ENCODE measurements around the gene HCAR3. TPM values are rescaled to one million over a fixed set of nuclear protein-coding genes. Genes with fewer than 3 reads are reported as not detected.
"Not testable (repeated sequence)": the region's sequence is repeated elsewhere in the genome, so short reads cannot be mapped to it uniquely, and the experiment has no call there.

HCAR3 gene
- total RNA-seq, 4 donors from 2014 or later: 0.42 TPM; not detected in 3

GRCh38 chr12:122721057-122721545 is 4.5 kb upstream of the HCAR3 start:
- peaks cover 0 to 24% (median 2%) of the 10 kb centered on the region in 4 donors for H3K4me1 ChIP-seq
- H3K36me3 ChIP-seq: no peaks in the 10 kb centered on the region
- H3K9me3 ChIP-seq: no peaks in the 10 kb centered on the region
- no peak for DNase-seq (ENCODE audit: low spot score in 2 of 2)
- peak overlapping the region in 3 of 4 donors; percentile 30 to 83 (median 71) for H3K27ac ChIP-seq
- H3K27me3 ChIP-seq: no peaks in the 10 kb centered on the region
- TF ChIP-seq EP300 (IDR thresholded peaks at IDR 0.05): no peak
- no peak for TF ChIP-seq CTCF (IDR thresholded peaks at IDR 0.05)
- TF ChIP-seq POLR2A (IDR thresholded peaks at IDR 0.05): no peak
- H3K4me3 ChIP-seq: no peak overlapping the region
- WGBS, 2 donors: 45 to 47% methylated on average over 11 of the region's 11 CpGs

- not testable (repeated sequence) for H3K27me3 ChIP-seq; H3K27ac ChIP-seq; H3K4me3 ChIP-seq; DNase-seq (ENCODE audit: low spot score in 2 of 2); H3K4me1 ChIP-seq; H3K9me3 ChIP-seq; H3K36me3 ChIP-seq
- WGBS, 2 donors: 59 to 77% methylated on average over 6 of the region's 6 CpGs
These were observed 1.4 kb downstream of the HCAR3 start for GRCh38 chr12:122715211-122715610.

DNA sequence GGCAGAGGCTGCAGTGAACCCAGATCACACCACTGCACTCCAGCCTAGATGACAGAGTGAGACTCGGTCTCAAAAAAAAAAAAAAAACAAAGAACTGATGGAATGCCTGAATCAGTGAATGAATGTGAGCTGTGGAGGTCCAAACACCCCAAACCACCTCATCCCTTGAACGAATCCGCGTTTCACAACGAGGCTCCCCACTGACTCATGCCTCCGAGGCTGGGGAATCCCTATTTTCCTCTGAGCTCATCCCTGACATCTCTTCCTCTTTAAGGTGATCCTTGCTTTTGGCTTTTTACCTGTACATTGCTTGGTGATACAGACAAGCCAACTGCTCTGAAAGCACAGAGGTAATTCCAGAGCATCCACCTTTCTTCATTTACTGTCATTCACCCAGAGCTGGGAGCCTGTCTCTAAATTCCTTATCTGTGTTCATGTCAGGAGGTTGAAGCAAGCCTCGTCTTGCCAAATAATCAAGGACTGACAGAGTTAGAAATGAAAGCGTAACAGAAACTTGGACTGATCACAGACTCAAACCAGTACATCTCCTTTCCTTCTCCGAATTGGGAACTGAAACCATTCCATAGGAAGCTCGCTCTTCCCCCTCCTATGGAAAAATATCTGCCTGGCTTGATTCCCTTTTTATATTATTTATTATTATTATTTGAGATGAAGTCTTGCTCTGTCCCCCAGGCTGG is 3.0 kb downstream of the HCAR3 start:
- H3K36me3 ChIP-seq; H3K4me1 ChIP-seq; DNase-seq (ENCODE audit: low spot score in 2 of 2); H3K9me3 ChIP-seq; H3K4me3 ChIP-seq; H3K27ac ChIP-seq; H3K27me3 ChIP-seq: not testable (repeated sequence)
- 67 to 79% methylated on average over 4 of the region's 10 CpGs for WGBS, 2 donors

DNA sequence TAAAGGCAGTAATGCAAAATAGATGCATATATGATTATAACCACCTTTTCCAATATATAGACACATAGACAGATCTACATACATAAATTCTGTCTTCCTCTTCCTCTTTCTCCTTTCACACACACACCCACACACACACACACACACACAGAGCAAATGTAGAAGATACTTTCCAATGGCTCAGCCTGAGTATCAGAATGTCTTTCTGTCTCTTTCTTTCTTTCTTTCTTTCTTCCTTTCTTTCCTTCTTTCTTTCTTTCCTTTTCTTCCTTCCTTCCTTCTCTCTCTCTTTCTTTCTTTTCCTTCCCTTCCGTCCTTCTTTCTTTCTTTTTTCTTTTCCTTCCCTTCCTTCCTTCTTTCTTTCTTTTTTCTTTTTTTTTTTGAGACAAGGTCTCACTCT is 5.3 kb downstream of the HCAR3 start:
- H3K27me3 ChIP-seq; H3K4me3 ChIP-seq; H3K4me1 ChIP-seq; H3K9me3 ChIP-seq; H3K36me3 ChIP-seq; DNase-seq (ENCODE audit: low spot score in 2 of 2); H3K27ac ChIP-seq: not testable (repeated sequence)
- WGBS, 2 donors: 79 to 88% methylated on average over 1 of the region's 1 CpG

DNA sequence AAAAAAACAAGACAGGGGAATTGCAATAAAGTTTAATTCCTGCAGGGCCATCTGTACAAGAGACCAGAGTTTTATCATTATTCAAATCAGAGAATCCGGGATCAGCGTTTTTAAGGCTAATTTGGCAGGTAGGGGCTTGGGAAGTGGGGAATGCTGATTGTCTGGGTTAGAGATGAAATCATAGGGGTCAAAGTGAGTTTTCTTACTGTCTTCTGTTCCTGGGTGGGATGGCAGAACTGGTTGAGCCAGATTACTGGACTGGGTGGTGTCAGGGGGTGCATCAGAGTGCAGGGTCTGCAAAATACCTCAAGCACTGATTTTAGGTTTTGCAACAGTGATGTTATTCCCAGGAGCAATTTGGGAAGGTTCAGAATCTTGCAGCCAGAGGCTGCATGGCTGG is 6.3 kb downstream of the HCAR3 start:
- not testable (repeated sequence) for H3K27me3 ChIP-seq; H3K4me1 ChIP-seq; DNase-seq (ENCODE audit: low spot score in 2 of 2); H3K36me3 ChIP-seq; H3K27ac ChIP-seq; H3K9me3 ChIP-seq; H3K4me3 ChIP-seq
- 68 to 73% methylated on average over 2 of the region's 2 CpGs for WGBS, 2 donors

GRCh38 chr12:122709287-122709686 is 7.3 kb downstream of the HCAR3 start:
- DNase-seq (ENCODE audit: low spot score in 2 of 2); H3K27me3 ChIP-seq; H3K9me3 ChIP-seq; H3K4me3 ChIP-seq; H3K36me3 ChIP-seq; H3K4me1 ChIP-seq; H3K27ac ChIP-seq: not testable (repeated sequence)
- no CpG with 5 or more reads among the region's 3 CpGs for WGBS, 2 donors

DNA sequence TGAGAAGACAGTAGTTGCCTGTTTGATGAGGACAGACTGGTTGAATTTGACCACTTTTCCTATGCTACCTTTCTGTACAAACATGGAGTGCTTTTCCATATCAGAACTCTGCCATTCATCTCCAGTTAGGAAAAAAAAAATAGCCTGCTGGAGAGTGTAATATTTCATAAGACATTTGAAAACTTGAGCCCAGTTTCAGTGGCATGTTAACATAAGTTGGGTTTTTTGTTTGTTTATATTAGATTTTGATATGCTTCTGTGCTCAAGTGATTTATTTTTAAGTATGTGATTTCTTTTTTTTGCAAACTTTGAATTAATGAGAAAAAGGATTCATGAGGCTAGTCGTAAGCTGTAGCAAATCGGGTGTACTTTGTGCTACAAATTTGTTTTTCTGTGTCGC is 12.8 kb downstream of the HCAR3 start:
- H3K4me1 ChIP-seq; H3K27ac ChIP-seq; H3K36me3 ChIP-seq; H3K4me3 ChIP-seq; H3K9me3 ChIP-seq; H3K27me3 ChIP-seq; DNase-seq (ENCODE audit: low spot score in 2 of 2): not testable (repeated sequence)
- 89 to 94% methylated on average over 3 of the region's 3 CpGs for WGBS, 2 donors

DNA sequence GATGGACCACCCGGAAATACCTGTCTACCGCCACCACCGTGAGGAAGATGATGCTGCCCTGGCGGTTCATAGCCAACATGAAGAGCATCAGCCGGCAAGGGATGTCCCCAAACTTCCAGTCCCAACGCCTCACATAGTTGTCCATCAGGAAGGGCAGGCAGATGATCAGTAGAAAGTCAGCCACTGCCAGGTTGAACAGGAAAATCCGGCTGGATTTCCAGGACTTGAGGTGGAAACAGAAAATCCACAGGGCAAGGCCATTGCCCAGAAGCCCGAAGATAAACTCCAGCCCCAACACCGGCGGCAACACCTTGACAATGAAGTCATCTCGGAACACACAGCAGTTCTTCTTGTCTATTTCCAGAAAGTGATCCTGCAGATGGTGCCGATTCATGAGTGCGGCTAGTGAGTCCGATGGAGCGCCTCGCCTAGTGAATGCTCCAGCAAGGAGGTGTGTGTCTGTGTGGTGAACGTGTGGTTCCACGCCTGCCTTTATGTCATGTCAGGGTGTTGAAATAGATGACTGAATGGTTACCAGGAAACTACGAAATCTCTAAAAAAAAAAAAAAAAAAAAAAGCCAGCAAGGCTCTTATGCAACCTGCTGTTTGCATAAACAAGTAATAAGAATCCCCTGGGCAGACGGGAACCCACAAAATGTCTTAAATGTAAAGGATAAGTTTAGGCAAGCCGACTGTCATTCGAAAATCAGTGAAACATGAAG is 13.6 kb downstream of the HCAR3 start, which contains the start of gene HCAR2:
Gene HCAR2, minus strand, starts transcription at position 468 of the 722 bp plus-strand sequence. Its CDS starts 74 bp downstream, at position 394.
- 89 to 94% methylated on average over 18 to 22 of the region's 22 CpGs for WGBS, 2 donors
- not testable (repeated sequence) for H3K27me3 ChIP-seq; H3K4me1 ChIP-seq; H3K9me3 ChIP-seq; DNase-seq (ENCODE audit: low spot score in 2 of 2); H3K27ac ChIP-seq; H3K4me3 ChIP-seq; H3K36me3 ChIP-seq

GRCh38 chr12:122701481-122701880 is 15.1 kb downstream of the HCAR3 start:
- not testable (repeated sequence) for H3K9me3 ChIP-seq; H3K36me3 ChIP-seq; H3K27ac ChIP-seq; H3K4me3 ChIP-seq; DNase-seq (ENCODE audit: low spot score in 2 of 2); H3K27me3 ChIP-seq; H3K4me1 ChIP-seq
- 41 to 43% methylated on average over 4 of the region's 4 CpGs for WGBS, 2 donors

DNA sequence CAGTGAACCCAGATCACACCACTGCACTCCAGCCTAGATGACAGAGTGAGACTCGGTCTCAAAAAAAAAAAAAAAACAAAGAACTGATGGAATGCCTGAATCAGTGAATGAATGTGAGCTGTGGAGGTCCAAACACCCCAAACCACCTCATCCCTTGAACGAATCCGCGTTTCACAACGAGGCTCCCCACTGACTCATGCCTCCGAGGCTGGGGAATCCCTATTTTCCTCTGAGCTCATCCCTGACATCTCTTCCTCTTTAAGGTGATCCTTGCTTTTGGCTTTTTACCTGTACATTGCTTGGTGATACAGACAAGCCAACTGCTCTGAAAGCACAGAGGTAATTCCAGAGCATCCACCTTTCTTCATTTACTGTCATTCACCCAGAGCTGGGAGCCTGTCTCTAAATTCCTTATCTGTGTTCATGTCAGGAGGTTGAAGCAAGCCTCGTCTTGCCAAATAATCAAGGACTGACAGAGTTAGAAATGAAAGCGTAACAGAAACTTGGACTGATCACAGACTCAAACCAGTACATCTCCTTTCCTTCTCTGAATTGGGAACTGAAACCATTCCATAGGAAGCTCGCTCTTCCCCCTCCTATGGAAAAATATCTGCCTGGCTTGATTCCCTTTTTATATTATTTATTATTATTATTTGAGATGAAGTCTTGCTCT is 16.4 kb downstream of the HCAR3 start:
- H3K4me1 ChIP-seq; H3K27me3 ChIP-seq; H3K36me3 ChIP-seq; DNase-seq (ENCODE audit: low spot score in 2 of 2); H3K9me3 ChIP-seq; H3K4me3 ChIP-seq; H3K27ac ChIP-seq: not testable (repeated sequence)
- WGBS, 2 donors: 58% methylated on average over 4 of the region's 9 CpGs; no CpG with 5 or more reads in 1 of the 2 donors

DNA sequence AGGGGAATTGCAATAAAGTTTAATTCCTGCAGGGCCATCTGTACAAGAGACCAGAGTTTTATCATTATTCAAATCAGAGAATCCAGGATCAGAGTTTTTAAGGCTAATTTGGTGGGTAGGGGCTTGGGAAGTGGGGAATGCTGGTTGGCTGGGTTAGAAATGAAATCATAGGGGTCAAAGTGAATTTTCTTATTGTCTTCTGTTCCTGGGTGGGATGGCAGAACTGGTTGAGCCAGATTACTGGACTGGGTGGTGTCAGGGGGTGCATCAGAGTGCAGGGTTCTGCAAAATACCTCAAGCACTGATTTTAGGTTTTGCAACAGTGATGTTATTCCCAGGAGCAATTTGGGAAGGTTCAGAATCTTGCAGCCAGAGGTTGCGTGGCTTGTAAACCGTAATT is 19.7 kb downstream of the HCAR3 start:
- not testable (repeated sequence) for H3K4me1 ChIP-seq; H3K9me3 ChIP-seq; H3K4me3 ChIP-seq; H3K27me3 ChIP-seq; DNase-seq (ENCODE audit: low spot score in 2 of 2); H3K36me3 ChIP-seq; H3K27ac ChIP-seq
- WGBS, 2 donors: 74 to 88% methylated on average over 2 of the region's 2 CpGs
